Neural progenitor cell (in vitro differentiated cells): Measurements from ENCODE around the gene RHBDL3. TPM values are rescaled to one million over a fixed set of nuclear protein-coding genes. Genes with fewer than 3 reads are reported as not detected.

Source experiments
- DNase-seq: peaks from one replicate; pipeline ENCODE4 v3.0.0-alpha.2; 2016; ENCODE audit warnings: low spot score
- H2AFZ ChIP-seq: fragments of 200-600 bp; sonication (generic); replicated peaks from 2 replicates; pipeline ENCODE4 v1.6.1; 2016; ENCODE audit warnings: antibody characterized with exemption
- H3F3A ChIP-seq: fragments of 200-600 bp; sonication (generic); 2 replicates; pipeline ENCODE4 v1.6.1; 2016; ENCODE audit warnings: antibody characterized with exemption, low read depth
- H3K27ac ChIP-seq: fragments of 200-600 bp; sonication (generic); 2 replicates; pipeline ENCODE4 v1.5.1; 2016; ENCODE audit warnings: mild to moderate bottlenecking
- H3K27me3 ChIP-seq: fragments of 200-600 bp; sonication (generic); 2 replicates; pipeline ENCODE4 v1.6.1; 2016; ENCODE audit warnings: mild to moderate bottlenecking, moderate library complexity
- H3K36me3 ChIP-seq: fragments of 200-600 bp; sonication (generic); 2 replicates; pipeline ENCODE4 v1.5.1; 2016
- H3K4me1 ChIP-seq: fragments of 200-600 bp; sonication (generic); 2 replicates; pipeline ENCODE4 v1.6.1; 2016; ENCODE audit warnings: mixed run types
- H3K4me2 ChIP-seq: fragments of 200-600 bp; sonication (generic); 2 replicates; pipeline ENCODE4 v1.6.1; 2016
- H3K4me3 ChIP-seq: fragments of 200-600 bp; sonication (generic); 2 replicates; pipeline ENCODE4 v1.5.1; 2016
- H3K79me2 ChIP-seq: fragments of 200-600 bp; sonication (generic); 2 replicates; pipeline ENCODE4 v1.6.1; 2016; ENCODE audit warnings: low read depth
- H3K9ac ChIP-seq: fragments of 200-600 bp; sonication (generic); 2 replicates; pipeline ENCODE4 v1.6.1; 2016
- H3K9me3 ChIP-seq: fragments of 200-600 bp; sonication (generic); 2 replicates; pipeline ENCODE4 v1.5.1; 2016; ENCODE audit warnings: low read depth
- H4K20me1 ChIP-seq: fragments of 200-600 bp; sonication (generic); 2 replicates; pipeline ENCODE4 v1.6.1; 2016; ENCODE audit warnings: low read depth
- H3K27ac Mint-ChIP-seq: 3 replicates; pipeline ENCODE4 v1.8.0; 2021; ENCODE audit warnings: mixed read lengths
- H3K27me3 Mint-ChIP-seq: 2 replicates; pipeline ENCODE4 v1.8.0; 2022; ENCODE audit warnings: low read depth, mild to moderate bottlenecking, inconsistent platforms, moderate library complexity, mixed read lengths; ENCODE audit not compliant: insufficient read depth
- H3K36me3 Mint-ChIP-seq: 3 replicates; pipeline ENCODE4 v1.8.0; 2021; ENCODE audit warnings: mixed read lengths
- H3K4me1 Mint-ChIP-seq: 3 replicates; pipeline ENCODE4 v1.8.0; 2021; ENCODE audit warnings: mixed read lengths
- H3K4me3 Mint-ChIP-seq: 3 replicates; pipeline ENCODE4 v1.8.0; 2021; ENCODE audit warnings: mild to moderate bottlenecking, moderate library complexity, mixed read lengths
- H3K9me3 Mint-ChIP-seq: 3 replicates; pipeline ENCODE4 v1.8.0; 2020; ENCODE audit warnings: mixed read lengths
- EZH2 ChIP-seq: fragments of 200-600 bp; sonication (generic); IDR thresholded peaks from 2 replicates; pipeline ENCODE4 v1.6.1; 2017; ENCODE audit warnings: antibody characterized with exemption, mild to moderate bottlenecking, moderate library complexity
- EZH2phosphoT487 ChIP-seq: fragments of 200-600 bp; sonication (generic); IDR thresholded peaks from 2 replicates; pipeline ENCODE4 v1.6.1; 2017; ENCODE audit warnings: antibody characterized with exemption
- total RNA-seq: library from RNA; depleted of rRNA; stranded (reverse); fragments of >200 nt; gene quantifications from 2 replicates; pipeline ENCODE4 v1.2.3, GENCODE V29; 2015; ENCODE audit warnings: low replicate concordance
- TF ChIP-seq, protein P1 (sequence below): fragments of 200-600 bp; sonication (generic); IDR thresholded peaks from 2 replicates; pipeline ENCODE4 v1.5.1; 2017; ENCODE audit warnings: antibody characterized with exemption, mild to moderate bottlenecking

Gene RHBDL3
- total RNA-seq, 1 donor from 2014 or later: 2.5 TPM

DNA sequence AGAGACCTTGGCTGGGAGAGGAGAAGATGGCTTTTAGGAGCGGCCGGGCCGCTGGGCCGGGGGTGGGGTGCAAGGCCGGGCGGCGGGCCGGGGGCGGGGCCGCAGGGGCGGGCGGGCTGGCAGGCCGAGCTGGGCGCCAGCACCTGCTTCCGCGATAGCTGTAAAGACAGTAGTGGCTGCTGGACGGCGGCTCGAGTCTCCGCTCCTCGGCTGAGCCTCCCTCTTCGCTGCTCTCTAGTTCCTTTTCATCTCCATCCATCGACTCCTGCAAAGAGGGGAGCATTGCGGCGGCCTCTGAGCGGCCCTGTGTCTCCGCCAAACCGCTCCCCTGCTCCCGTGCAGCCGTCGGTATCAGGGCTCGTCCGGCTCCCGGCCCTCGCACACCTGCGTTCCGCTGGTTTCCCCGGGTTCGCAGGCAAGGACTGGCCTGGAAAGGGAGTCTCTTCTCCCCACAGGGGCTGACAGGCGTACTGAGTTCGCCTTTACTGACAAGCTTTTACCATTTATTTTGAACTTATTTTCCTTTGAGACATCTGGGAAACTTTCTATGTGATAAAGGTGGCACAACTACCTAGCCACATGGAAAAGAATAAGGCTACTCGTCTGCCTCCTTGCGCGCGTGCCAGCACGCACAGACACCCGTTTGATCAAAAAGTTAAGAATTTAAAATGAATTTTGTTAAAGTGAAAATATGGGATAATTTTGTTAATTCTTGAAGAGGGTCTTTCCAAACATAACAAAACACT, 76.4 kb downstream of the RHBDL3 start, which contains the start of gene C17orf75:
Gene C17orf75 (minus strand): TSS at position 317 of the 746 bp plus-strand sequence. CDS start 34 bp downstream, at position 283.
- peaks cover 19% of the 10 kb centered on the region for H3K4me1 Mint-ChIP-seq
- Histone ChIP-seq H3K4me1 (peaks cover 4% of the 10 kb centered on the region), H3K27ac (peak within 1 kb of the TSS; percentile 55), H3K36me3 (no peaks in the 10 kb centered on the region), H3K9ac (peak within 1 kb of the TSS; percentile 82), H3F3A (peaks cover 22% of the 10 kb centered on the region), H3K4me2 (peak within 1 kb of the TSS; percentile 100), H3K4me3 (peak within 1 kb of the TSS; percentile 73), H4K20me1 (no peaks in the 10 kb centered on the region), H3K27me3 (no peaks in the 10 kb centered on the region), H3K9me3 (no peaks in the 10 kb centered on the region), H3K79me2 (peaks cover 10% of the 10 kb centered on the region), H2AFZ (peak within 1 kb of the TSS; percentile 92)
- H3K27ac Mint-ChIP-seq: peak within 1 kb of the TSS; percentile 85
- DNase-seq: peak; percentile 84
- no peaks in the 10 kb centered on the region for H3K9me3 Mint-ChIP-seq
- peak within 1 kb of the TSS; percentile 93 for H3K4me3 Mint-ChIP-seq
- H3K27me3 Mint-ChIP-seq: peaks cover 9% of the 10 kb centered on the region
- TF ChIP-seq EZH2phosphoT487: peak; percentile 41
- no peak for TF ChIP-seq EZH2
- TF ChIP-seq, protein P1, sequence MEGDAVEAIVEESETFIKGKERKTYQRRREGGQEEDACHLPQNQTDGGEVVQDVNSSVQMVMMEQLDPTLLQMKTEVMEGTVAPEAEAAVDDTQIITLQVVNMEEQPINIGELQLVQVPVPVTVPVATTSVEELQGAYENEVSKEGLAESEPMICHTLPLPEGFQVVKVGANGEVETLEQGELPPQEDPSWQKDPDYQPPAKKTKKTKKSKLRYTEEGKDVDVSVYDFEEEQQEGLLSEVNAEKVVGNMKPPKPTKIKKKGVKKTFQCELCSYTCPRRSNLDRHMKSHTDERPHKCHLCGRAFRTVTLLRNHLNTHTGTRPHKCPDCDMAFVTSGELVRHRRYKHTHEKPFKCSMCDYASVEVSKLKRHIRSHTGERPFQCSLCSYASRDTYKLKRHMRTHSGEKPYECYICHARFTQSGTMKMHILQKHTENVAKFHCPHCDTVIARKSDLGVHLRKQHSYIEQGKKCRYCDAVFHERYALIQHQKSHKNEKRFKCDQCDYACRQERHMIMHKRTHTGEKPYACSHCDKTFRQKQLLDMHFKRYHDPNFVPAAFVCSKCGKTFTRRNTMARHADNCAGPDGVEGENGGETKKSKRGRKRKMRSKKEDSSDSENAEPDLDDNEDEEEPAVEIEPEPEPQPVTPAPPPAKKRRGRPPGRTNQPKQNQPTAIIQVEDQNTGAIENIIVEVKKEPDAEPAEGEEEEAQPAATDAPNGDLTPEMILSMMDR: no peak
- peaks cover 6% of the 10 kb centered on the region for H3K36me3 Mint-ChIP-seq

DNA sequence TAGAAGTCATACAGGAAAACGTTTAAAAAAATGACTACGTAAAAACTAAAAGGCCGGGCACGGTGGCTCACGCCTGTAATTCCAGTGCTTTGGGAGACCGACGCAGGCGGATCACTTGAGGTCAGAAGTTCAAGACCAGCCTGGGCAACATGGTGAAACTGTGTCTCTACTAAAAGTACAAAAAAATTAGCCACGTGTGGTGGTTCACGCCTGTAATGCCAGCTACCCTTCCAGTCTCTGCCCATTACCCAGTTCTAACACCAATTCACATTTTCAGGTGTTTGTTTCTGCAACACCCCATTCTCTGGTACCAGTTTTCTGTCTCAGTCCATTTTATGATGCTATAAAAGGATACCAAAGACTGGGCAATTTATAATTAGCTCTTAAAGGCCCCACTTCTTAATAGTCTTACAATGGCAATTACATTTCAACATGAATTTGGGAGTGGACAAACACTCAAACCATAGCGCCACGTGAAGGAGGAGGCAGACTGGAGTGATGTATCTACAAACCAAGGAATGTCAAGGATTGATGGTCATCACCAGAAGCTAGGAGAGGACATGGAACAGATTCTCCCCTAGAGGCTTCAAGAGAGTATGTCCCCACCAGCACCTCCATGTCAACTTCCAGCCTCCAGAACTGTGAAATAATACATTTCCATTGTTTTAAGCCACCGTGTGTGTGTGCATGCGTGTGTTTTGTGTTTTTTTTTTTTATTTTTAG, 77.1 kb downstream of the RHBDL3 start:
- peaks cover 19% of the 10 kb centered on the region for H3K4me1 Mint-ChIP-seq

DNA sequence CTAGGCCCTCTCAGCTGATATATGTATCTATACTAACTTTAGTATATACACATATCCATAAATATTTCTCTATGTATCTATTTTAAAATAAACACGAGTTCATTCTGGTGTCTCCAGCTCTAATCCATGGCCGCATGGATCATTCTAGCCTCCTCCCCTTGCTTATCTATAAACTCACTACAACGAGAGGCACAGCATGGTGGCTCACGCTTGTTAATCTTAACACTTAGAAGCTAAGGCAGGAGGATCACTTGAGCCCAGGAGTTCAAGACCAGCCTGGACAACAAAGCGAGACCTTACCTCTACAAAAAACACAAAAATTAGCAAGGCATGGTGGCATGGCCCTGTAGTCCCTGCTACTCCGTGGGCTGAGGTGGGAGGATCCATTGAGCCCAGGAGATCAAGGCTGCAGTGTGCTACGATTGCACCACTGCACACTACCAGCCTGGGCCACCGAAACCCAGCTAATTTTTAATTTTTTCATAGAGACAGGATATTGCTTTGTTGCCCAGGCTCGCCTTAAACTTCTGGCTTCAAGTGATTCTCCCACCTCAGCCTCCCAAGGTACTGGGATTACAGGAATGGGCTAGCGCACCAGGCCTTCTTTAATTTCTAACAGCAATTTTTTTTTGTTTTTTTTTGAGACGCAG, 80.4 kb downstream of the RHBDL3 start:
- no peak overlapping the region for H2AFZ ChIP-seq
- no peak overlapping the region for H3K27ac ChIP-seq
- no peak overlapping the region for H3K4me3 ChIP-seq
- H3K4me1 ChIP-seq: peaks cover 4% of the 10 kb centered on the region
- H3F3A ChIP-seq: peaks cover 28% of the 10 kb centered on the region
- H3K27me3 ChIP-seq: no peaks in the 10 kb centered on the region
- TF ChIP-seq, protein P1: no peak
- no peaks in the 10 kb centered on the region for H3K9me3 ChIP-seq
- H3K27ac Mint-ChIP-seq: no peak overlapping the region
- H3K36me3 Mint-ChIP-seq: peaks cover 7% of the 10 kb centered on the region
- H3K4me3 Mint-ChIP-seq: no peak overlapping the region
- peaks cover 33% of the 10 kb centered on the region for H3K79me2 ChIP-seq
- H4K20me1 ChIP-seq: peaks cover 6% of the 10 kb centered on the region
- DNase-seq: no peak
- no peak overlapping the region for H3K4me2 ChIP-seq
- H3K36me3 ChIP-seq: no peaks in the 10 kb centered on the region
- no peak overlapping the region for H3K9ac ChIP-seq
- H3K4me1 Mint-ChIP-seq: peaks cover 19% of the 10 kb centered on the region
- peaks cover 12% of the 10 kb centered on the region for H3K27me3 Mint-ChIP-seq
- H3K9me3 Mint-ChIP-seq: no peaks in the 10 kb centered on the region

More for the DNA sequence above, 77.1 kb downstream of the RHBDL3 start:
- no peak overlapping the region for H3K27ac ChIP-seq
- Mint-ChIP-seq H3K27me3 (peaks cover 9% of the 10 kb centered on the region), H3K4me3 (peak overlapping the region; percentile 93), H3K27ac (peak overlapping the region; percentile 81), H3K9me3 (no peaks in the 10 kb centered on the region), H3K36me3 (peaks cover 5% of the 10 kb centered on the region)
- H3K36me3 ChIP-seq: no peaks in the 10 kb centered on the region
- H3K79me2 ChIP-seq: peaks cover 10% of the 10 kb centered on the region
- no peaks in the 10 kb centered on the region for H3K27me3 ChIP-seq
- no peak overlapping the region for H3K9ac ChIP-seq
- H3K4me1 ChIP-seq: peaks cover 4% of the 10 kb centered on the region
- no peaks in the 10 kb centered on the region for H4K20me1 ChIP-seq
- H2AFZ ChIP-seq: peak overlapping the region; percentile 92
- no peak for TF ChIP-seq EZH2
- TF ChIP-seq EZH2phosphoT487: no peak
- TF ChIP-seq, protein P1: no peak
- peak overlapping the region; percentile 73 for H3K4me3 ChIP-seq
- peaks cover 22% of the 10 kb centered on the region for H3F3A ChIP-seq
- DNase-seq: no peak
- H3K4me2 ChIP-seq: peak overlapping the region; percentile 100
- H3K9me3 ChIP-seq: no peaks in the 10 kb centered on the region
